Stomach smooth muscle (tissue), 2 donors: ENCODE data around the gene SLC46A3.

Experiments
- H3K27ac ChIP-seq: one replicate; pipeline ENCODE4 v1.7.0; 2013; ENCODE audit warnings: mild to moderate bottlenecking, low read length, inconsistent platforms
- H3K27me3 ChIP-seq, 2 donors: one replicate each; pipeline ENCODE4 v1.7.0; 2013; ENCODE audit warnings: low read length in 2 of 2; ENCODE audit not compliant: insufficient read depth in 2 of 2, control insufficient read depth in 1 of 2
- H3K36me3 ChIP-seq, 2 donors: one replicate each; pipeline ENCODE4 v1.7.0; 2013; ENCODE audit warnings: low read length in 2 of 2; ENCODE audit not compliant: control insufficient read depth in 2 of 2, insufficient read depth in 2 of 2
- H3K4me1 ChIP-seq: one replicate; pipeline ENCODE4 v1.7.0; 2013; ENCODE audit warnings: low read length; ENCODE audit not compliant: control insufficient read depth, insufficient read depth
- H3K4me3 ChIP-seq, 2 donors: one replicate each; pipeline ENCODE4 v1.7.0; 2013; ENCODE audit warnings: low read length in 2 of 2
- H3K9ac ChIP-seq, 2 donors: one replicate each; pipeline ENCODE4 v1.7.0; 2013; ENCODE audit warnings: low read length in 2 of 2, mild to moderate bottlenecking in 1 of 2
- H3K9me3 ChIP-seq, 2 donors: one replicate each; pipeline ENCODE4 v1.7.0; 2013; ENCODE audit warnings: low read length in 2 of 2; ENCODE audit not compliant: control insufficient read depth in 2 of 2
- donor health status: healthy.
- donor health status: Pancreatic carcinoma.

The SLC46A3 gene

GRCh38 chr13:28655561-28655960 lies 63.2 kb downstream of the SLC46A3 start:
- Histone ChIP-seq H3K36me3 (no peaks in the 10 kb centered on the region), H3K27ac (no peak overlapping the region), H3K9me3 (no peaks in the 10 kb centered on the region), H3K4me1 (peaks cover 15% of the 10 kb centered on the region), H3K27me3 (no peaks in the 10 kb centered on the region), H3K9ac (no peak overlapping the region), H3K4me3 (no peak overlapping the region)

- Histone ChIP-seq H3K9ac (no peak overlapping the region), H3K4me1 (peaks cover 6% of the 10 kb centered on the region), H3K4me3 (no peak overlapping the region), H3K27ac (no peak overlapping the region), H3K36me3 (no peaks in the 10 kb centered on the region), H3K9me3 (no peaks in the 10 kb centered on the region), H3K27me3 (no peaks in the 10 kb centered on the region)
Observed at GRCh38 chr13:28654276-28654675, 64.5 kb downstream of the SLC46A3 start.

- peaks cover 6% of the 10 kb centered on the region for H3K4me1 ChIP-seq
- no peak overlapping the region for H3K4me3 ChIP-seq
- no peaks in the 10 kb centered on the region for H3K27me3 ChIP-seq
- H3K9ac ChIP-seq: no peak overlapping the region
- H3K9me3 ChIP-seq: no peaks in the 10 kb centered on the region
- no peaks in the 10 kb centered on the region for H3K36me3 ChIP-seq
- no peak overlapping the region for H3K27ac ChIP-seq
Observed at GRCh38 chr13:28653111-28653510, 65.7 kb downstream of the SLC46A3 start.

GRCh38 chr13:28651810-28652401 lies 66.9 kb downstream of the SLC46A3 start:
- no peak overlapping the region for H3K4me3 ChIP-seq
- no peaks in the 10 kb centered on the region for H3K9me3 ChIP-seq
- no peaks in the 10 kb centered on the region for H3K36me3 ChIP-seq
- H3K4me1 ChIP-seq: no peaks in the 10 kb centered on the region
- no peak overlapping the region for H3K27ac ChIP-seq
- H3K9ac ChIP-seq: no peak overlapping the region
- no peaks in the 10 kb centered on the region for H3K27me3 ChIP-seq

GRCh38 chr13:28650284-28650683 lies 68.5 kb downstream of the SLC46A3 start:
- no peaks in the 10 kb centered on the region for H3K4me1 ChIP-seq
- no peaks in the 10 kb centered on the region for H3K36me3 ChIP-seq
- no peaks in the 10 kb centered on the region for H3K9me3 ChIP-seq
- H3K9ac ChIP-seq: no peak overlapping the region
- H3K27me3 ChIP-seq: no peaks in the 10 kb centered on the region
- no peak overlapping the region for H3K27ac ChIP-seq
- H3K4me3 ChIP-seq: no peak overlapping the region
